GM18909 (cell line): ENCODE data around the gene DENND5A.

Experiments used
- ATAC-seq: cut with Tn5 transposase; IDR thresholded peaks from one replicate; pipeline ENCODE4 v1.9.1; 2021; ENCODE audit warnings: mild to moderate bottlenecking; ENCODE audit not compliant: unreplicated experiment, poor library complexity

The DENND5A gene

DNA sequence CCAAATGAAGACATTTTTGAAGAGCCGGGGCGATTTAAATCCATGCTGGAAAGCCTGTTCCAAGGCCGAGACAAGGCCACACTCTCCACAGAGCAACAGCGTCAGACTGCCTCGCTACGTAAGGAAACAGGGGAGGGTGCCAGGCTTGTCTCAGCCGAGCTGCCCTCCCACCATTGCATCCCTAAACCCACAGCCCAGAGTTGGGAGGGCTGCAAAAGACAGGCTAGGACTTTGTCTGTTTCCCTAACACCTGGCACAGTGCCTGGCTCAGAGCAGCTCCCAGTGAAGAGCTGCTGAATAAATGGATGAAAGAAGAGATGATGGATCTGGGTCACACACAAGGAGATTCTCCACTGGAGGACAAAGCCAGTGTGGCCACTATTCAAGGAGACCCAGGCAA lies 122.4 kb downstream of the DENND5A start:
- no peak for ATAC-seq

DNA sequence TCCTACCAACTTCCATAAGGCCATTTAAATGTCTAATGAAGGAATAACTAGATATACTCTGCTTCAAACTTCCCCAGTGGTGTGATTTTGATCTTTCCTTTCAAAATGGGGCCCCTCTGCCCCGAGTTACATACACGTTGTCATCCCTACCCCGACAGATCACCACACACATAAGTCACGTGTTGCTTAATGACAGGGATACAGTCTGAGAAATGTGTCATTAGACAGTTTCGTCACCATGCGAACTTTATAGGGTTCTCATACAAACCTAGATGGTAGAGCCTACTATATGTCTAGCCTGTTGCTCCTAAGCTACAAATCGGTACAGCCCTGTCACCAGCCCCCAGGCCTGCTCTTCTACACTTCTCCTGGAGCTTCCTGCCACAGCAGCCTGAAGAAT lies 124.0 kb downstream of the DENND5A start:
- ATAC-seq, result no peak

DNA sequence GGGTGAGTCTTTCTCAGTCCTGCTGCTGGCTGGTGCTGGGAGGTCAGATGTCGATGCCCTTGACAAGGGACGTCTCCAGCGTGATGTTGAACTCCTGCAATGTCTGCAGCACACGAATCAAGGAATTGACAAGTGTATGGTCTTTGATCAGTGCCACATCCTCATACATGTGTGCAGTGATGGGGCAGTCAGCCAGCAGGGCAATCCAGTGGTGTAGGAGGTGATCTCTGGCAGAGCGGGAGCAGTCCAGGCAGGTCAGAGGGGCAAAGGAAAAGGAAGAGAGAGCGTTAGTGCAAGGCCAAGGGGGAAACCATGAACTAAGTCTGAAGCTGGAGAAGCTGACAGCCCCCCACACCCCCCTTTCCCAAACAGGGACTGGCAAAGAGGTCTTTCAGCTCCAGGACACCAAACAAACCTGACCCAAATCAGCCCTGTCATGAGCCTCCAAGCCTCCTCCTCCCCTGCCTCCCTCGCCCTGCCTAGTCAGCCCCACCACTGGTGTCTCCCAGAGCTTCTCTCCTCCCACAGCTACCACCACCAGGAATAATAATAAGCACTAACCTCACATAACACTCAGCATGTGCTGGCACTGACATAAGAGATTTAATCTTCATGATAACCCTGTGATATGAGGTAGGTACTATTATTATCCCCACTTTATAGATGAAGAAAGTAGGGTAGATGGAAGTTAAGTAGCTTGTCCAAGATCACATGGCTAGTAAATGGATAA lies 125.4 kb downstream of the DENND5A start:
- no peak for ATAC-seq

DNA sequence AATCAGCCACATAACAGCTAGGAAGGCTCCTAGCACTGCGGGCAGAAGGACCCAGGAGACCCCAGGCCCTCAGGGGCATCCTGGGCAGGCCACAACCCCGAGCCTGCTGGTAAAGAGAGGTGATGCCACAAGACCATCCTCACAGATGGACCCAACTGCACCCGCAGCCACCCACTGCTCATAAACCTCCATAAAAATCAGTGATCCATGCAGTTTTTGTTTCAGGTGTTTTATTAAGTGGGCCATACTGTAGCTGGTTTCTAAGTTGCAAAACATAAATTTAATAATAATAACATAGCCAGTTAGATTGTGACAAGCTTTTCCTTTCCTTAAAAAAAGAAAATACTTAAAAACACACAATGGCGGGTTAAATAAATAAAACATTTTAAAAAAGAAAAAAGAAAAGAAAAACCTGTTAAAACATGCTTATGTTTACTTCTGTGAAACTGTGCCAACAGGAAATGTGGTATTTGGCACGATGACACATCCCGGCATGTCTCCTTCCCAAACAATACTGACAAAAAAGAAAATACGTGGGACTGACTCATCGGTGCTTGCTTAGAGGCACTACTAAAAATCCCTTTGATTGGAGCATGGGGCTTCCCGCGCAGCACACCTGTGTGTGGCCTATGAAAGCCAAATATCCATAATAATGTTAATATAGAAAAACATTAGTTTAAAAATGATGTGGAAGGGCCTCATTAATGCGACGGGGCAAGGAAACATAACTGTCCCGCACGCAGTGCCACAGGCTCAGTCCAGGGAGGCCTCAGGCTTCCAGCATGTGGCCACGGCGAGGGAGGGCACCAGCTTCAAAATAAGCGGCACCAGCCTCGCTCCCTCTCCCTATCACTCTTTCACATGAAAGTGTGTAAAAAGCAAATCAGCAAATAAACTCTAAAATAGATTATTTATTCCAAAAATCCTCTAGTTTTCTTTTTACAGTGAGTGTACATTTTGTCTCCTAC lies 126.3 kb downstream of the DENND5A start:
- no peak for ATAC-seq

DNA sequence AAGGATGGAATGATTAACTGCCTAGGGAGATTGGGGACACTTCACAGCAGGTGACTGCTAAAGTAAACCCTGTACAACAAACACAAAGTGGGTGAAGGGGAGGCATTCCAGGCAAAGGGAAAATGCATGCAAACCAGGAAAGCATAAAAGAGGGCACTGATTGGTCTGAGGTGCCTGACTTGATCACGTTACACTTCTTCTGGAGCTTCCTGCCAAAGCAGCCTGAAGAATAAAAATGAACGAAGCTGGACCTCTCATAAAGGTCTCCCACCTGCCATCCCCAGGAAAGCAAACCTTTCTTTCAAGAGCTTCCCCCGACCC lies 127.1 kb downstream of the DENND5A start:
- no peak for ATAC-seq

DNA sequence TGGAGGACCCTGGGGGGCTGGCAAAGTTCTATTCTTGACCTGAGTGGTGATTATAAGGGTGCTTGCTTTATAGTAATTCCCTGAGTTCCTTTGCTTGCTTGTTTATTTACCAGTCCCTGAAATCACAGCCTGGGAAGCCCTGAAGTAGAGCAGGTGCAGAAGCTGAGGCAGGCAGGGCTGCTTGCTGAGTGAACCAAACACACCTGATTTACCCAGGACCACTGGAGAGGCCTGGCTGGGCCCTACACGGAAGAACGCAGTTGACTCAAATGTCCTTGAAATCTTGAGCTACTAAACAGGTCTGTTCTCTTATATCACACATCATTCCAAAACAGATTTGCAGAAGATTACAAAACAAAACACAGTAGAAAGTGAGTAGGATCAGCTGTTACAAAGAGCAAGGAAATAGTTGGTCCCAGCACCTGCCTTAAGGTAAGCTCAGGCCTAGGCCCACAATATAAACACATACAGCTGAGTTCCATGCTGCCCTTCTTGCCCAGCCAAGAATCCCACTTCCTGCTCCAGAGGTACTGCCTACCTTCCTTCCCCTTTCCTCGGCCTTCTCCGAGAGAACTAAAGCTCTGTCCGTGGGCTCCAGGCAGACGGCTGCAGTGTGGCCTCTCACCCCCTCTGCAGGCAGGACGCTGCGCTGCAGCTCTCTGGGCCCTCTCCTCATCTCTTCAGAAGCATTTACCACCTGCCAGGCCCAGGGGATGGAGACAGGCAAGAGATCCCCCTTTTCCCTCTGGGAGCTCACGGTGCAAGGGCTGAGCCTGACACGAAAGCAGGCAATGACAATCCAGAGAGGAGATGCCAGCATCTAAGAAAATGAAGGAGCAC lies 127.6 kb downstream of the DENND5A start:
- ATAC-seq, result peak; percentile 90

DNA sequence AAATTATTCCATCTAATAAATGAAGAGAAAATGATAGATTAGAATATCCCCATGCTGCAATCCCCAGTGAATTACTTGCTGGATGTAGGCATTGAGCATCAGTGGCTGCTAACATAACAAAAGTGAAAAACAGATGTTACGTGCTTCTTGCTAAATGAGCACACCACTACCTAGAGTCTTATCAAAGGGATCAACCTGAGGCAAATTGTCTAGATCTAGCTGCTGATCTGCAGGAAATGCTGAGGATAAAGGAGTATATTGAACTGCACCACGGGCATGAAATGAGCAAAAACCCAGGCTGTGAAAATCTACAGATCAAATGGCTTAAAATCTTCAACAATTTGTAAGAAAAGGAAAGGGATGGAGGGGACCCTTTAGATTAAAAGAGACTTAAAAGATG lies 128.4 kb downstream of the DENND5A start:
- ATAC-seq, result no peak

DNA sequence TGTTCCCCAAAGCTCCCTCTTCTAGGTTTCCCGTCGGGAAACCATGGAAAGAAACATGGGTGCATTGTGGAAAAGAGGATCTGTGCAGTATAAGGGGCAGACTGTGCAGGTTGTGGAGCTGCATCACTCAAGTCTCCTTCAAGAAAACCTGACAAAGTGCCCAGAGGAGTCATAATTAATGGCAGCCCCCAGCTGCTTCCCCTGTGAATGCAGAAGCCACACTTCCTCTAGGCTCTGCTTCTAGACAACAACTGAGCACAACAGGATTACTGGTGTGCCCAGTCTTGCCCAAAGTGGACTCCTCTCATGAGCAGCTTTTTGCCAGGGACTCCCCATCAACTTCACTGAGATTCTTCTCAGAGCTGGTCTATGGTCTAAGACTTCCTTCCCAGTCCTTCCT lies 131.2 kb downstream of the DENND5A start:
- no peak for ATAC-seq

DNA sequence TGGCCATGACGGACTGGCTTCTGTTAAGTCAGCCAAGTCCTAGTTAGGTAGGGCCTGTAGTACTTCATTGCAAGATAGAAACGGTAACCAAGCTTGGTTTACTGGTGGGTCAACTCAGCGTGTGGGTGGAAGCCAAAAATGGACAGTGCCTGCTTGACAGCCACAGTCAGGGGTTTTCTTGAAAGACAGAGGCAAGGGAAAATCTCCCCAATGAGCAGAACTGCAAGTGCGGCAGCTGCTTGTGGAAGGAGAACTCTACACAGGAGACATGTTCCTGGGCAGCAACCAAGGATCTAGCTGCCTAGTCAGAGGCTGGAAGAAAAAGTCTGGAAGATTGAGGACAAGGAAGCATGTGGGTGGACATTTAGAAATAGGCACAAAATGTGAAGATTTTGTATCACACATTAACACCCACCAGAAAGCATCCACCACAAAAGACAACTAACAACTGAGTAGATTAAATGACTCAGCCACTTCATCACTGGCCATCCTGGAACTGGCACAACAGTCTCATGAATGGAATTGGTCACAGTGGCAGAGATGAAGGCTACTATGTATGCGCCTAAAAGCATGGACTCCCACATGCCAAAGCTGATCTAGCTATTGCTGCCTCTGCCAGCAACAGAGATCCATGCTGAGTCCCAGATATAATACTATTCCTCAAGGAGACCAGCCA lies 132.8 kb downstream of the DENND5A start:
- ATAC-seq, result no peak

DNA sequence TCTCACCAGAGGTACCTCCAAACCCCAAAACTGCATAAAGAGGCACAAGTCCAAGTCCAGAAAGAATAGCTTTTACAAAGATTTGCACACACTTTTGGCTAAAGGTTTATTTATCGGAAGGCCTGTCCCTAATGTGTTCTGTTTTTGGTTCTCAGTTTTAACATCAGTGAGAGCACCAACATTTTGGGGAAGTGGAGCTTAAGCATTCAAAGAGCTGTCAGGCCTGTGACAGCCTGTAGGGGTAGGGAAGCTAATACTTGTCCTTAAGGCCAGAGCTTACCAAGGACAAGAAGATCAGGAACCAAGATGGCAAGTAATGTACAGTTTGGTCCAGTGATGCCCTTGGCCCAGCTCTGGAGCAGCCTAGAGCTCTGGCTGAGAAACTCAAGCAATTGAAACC lies 134.9 kb downstream of the DENND5A start:
- ATAC-seq, result no peak

DNA sequence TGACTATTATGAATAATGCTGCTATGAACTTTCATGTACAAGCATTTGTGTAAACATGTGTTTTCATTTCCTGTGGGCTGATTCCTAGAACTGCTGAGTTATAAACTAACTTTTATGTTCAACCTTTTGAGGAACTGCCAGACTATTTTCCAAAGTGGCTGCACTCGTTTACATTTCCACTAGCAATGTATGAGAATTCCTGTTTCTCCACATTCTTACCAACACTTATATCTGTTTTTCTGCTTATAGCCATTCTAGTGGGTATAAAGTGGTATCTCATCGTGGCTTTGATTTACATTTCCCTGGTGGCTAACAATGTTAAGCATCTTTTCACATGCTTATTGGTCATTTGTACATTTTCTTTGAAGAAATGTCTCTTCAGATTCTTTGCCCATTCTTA lies 138.5 kb downstream of the DENND5A start:
- ATAC-seq, result no peak

DNA sequence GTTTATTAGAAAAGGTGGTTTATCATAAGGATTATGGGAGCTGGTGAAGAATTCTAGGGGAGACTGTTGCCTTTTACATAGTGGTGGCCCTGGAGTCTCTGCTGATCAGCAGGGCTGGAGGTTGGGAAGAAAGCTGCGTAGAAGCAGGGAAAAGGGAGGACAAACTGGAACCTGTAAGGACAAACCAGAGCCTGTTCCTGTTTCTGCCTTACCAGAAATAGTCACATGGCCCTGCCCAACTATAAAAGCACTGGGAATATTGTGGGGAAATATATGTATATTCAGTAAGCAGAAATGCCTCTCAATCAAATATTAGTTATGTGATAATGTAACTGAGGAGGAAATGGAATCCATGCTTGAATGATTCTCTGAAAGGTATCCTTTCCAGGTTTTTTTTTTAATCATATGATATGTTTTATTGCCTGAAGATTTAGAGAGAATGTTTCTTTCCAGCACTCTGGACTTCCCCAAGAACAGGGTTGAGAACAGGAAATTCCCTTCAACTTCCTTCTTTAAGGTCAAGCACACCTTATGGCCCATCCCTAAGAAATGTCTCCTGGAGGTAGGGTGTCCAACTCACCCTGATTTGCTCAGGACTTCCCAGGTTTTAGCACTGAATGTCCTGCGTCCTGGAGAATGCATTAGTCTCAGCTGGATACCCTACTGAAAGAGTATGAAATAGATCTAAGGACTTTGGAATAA lies 139.8 kb downstream of the DENND5A start:
- no peak for ATAC-seq

DNA sequence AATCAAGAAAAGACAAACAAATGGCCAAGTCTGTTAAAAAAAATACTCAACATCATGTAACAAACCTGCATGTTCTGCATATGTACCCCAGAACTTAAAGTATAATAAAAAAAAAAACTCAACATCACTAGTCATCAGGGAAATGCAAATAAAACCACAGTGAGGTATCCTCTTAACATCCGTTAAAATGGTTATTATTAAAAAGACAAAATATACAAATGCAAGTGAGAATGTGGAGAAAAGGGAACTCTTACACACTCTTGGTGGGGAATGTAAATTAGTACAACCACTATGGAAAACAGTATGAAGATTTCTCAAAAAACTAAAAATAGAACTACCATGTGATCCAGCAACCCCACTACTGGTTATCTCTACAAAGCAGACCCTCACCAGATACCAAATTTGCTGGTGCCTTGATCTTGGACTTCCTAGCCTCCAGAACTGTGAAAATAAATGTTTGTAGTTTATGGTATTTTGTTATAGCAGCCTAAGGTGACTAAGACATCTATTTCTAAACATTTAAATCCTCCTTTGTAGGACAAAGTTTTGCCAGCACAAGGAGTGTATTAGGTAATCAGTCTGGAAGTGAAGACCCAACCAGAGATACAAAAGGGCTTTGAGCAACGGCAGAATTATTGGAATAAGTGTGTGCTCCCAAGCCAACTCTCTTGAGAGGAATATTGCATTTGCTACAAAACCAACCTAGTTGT lies 141.4 kb downstream of the DENND5A start:
- ATAC-seq, result no peak

DNA sequence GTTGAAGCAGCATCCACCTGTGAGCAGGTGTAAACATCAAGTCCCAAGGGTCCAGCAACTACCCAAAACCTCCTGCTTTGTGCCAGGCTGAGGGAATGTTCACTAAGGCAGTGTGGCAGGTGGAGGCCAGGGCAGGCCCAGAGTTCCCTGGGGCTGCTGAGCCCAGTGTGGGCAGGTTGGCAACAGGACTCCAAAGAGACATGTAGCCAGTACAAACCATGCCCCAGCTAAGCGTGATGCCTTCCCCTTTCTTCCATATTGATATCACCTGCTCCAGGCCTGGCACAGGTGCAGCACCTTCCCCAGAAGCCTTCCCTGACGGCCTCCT lies 143.7 kb downstream of the DENND5A start:
- no peak for ATAC-seq

DNA sequence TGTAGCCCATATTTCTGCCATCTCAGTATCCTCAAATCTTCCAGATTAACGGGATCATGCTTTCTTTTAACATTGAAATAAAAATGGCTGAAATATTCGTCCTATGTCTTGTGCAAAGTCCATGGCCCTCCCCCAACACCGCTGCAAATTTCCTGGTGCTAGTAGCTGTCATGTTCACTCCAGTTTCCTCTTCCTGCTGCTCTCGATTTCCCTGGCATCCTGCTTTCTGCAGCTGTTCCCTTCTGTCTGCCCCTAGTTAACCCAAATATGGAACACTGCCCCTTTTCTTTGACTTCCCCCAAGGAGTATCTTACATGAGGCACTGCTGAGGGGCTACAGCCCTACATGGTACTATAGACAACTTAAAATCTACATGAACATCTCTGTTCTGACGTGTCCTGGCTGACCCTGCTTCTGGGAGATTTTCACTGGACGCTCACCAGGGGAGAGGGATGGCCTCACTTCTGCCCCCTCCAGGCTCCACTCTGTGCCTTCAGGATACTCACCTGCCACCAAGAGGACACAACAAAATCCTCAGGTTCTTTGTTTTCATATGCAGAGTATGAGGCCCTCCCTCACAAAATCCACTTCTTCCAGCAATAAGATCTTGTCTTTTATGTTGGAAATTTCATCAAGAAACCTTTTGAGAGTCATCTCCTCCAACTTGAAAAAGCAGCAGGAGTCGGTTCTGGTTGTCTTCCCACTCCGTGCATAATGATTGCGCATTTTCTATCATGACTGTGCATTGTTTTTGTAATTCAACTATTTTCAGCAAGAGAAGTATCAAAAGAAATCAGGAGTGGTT lies 144.3 kb downstream of the DENND5A start:
- no peak for ATAC-seq

DNA sequence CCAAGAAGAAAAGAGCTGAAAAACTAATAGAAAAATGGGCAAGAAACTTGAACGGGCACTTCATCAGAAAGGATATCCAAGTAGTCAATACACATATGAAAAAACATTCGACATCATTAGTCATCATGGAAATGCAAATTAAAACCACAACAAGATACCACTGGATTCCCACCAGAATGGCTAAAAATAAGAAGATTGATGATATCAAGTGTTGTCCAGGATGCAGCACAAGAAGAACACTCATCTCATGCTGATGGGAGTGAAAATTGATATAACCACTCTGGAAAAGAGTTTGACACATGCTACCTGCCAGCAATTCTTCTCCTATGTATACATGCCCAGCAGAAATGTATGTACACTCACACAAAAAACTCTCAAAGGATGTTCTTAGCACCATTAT lies 146.9 kb downstream of the DENND5A start:
- ATAC-seq, result no peak

DNA sequence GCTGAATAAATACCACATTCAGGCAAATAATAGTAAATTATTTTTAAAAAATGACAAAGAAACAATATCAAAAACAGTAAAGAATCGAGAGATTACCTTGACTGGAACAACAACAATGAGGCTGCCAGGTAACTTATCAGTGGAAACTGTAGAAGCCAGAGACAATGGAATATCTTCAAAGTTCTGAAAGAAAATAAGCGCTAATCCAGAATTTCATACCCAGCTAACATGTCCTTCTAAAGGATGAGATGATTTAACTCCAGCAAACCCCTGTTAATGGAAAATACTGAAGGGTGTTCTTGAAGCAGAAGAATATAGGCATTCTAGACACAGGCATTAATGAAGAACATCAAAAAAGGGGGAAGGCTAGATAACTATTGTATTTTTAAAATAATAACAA lies 153.1 kb downstream of the DENND5A start:
- ATAC-seq, result no peak
